ENCODE results near the gene GRPEL1. TPM values are rescaled to one million over a fixed set of nuclear protein-coding genes. Genes with fewer than 3 reads are reported as not detected.
A peak's percentile ranks its signal among the peaks of the same experiment; 100 is the strongest.

The GRPEL1 gene
- total and polyA plus RNA-seq, 3 experiments from 2014 or later: 54.8 to 94.5 (median 94.0) TPM

- H3K9me3 Mint-ChIP-seq: no peaks in the 10 kb centered on the region
- peaks cover 0 to 38% (median 1%) of the 10 kb centered on the region in 3 donors for H3K36me3 Mint-ChIP-seq
- peak overlapping the region; percentile 57 to 96 (median 86) for H3K27ac Mint-ChIP-seq
- Histone ChIP-seq H3K27me3 (ENCODE audit: insufficient read depth, low read length, poor library complexity, severe bottlenecking) (no peaks in the 10 kb centered on the region), H3K4me3 (ENCODE audit: low read length) (peak overlapping the region; percentile 63), H3K27ac (ENCODE audit: low read depth, low read length) (peak overlapping the region; percentile 35), H3K36me3 (ENCODE audit: insufficient read depth, low read length) (no peaks in the 10 kb centered on the region), H3K4me1 (ENCODE audit: insufficient read depth, low read length) (peaks cover 38% of the 10 kb centered on the region), H3K9me3 (ENCODE audit: low read length) (no peaks in the 10 kb centered on the region)
- POLR2A ChIA-PET: interaction anchor here (0.6 to 4.7 kb wide), 16 partner anchors 13 to 402 kb away, joined by 3 to 82 read pairs (median 6); partner anchors contain the start of genes GRPEL1, MRFAP1 and TBC1D14
- H3K27me3 Mint-ChIP-seq: no peaks in the 10 kb centered on the region
- peak; percentile 85 to 93 (median 91) for DNase-seq
- CTCF ChIA-PET: interaction anchor here (0.6 to 9.1 kb wide), 20 partner anchors 8 to 353 kb away, joined by 3 to 131 read pairs (median 4); partner anchors contain the start of genes GRPEL1 and TBC1D14
- H3K4me1 Mint-ChIP-seq: peaks cover 39 to 51% (median 40%) of the 10 kb centered on the region in 3 donors
- peak overlapping the region; percentile 89 to 94 (median 90) for H3K4me3 Mint-ChIP-seq
Observed at GRCh38 chr4:7042503-7043283, 25.2 kb downstream of the GRPEL1 start.

- Mint-ChIP-seq H3K4me1 (peaks cover 31 to 50% (median 34%) of the 10 kb centered on the region in 3 donors), H3K27me3 (no peaks in the 10 kb centered on the region), H3K36me3 (peaks cover 0 to 32% (median 0%) of the 10 kb centered on the region in 3 donors), H3K4me3 (peak overlapping the region; percentile 73 to 89 (median 76)), H3K27ac (peak overlapping the region in 7 of 8 donors; percentile 24 to 96 (median 70)), H3K9me3 (no peaks in the 10 kb centered on the region)
- POLR2A ChIA-PET: interaction anchor here (0.6 to 4.7 kb wide), 4 partner anchors 26 to 401 kb away, joined by 3 to 82 read pairs (median 10); partner anchors contain the start of genes GRPEL1, MRFAP1 and TBC1D14
- H3K9me3 ChIP-seq (ENCODE audit: low read length): no peaks in the 10 kb centered on the region
- H3K36me3 ChIP-seq (ENCODE audit: insufficient read depth, low read length): no peaks in the 10 kb centered on the region
- CTCF ChIA-PET: interaction anchor here (0.8 to 9.1 kb wide), 12 partner anchors 14 to 325 kb away, joined by 3 to 131 read pairs (median 4); partner anchors contain the start of gene GRPEL1
- peaks cover 30% of the 10 kb centered on the region for H3K4me1 ChIP-seq (ENCODE audit: insufficient read depth, low read length)
- peak in 2 of 5 donors; percentile 29 to 58 for DNase-seq
- H3K27me3 ChIP-seq (ENCODE audit: insufficient read depth, low read length, poor library complexity, severe bottlenecking): no peaks in the 10 kb centered on the region
- H3K27ac ChIP-seq (ENCODE audit: low read depth, low read length): no peak overlapping the region
- H3K4me3 ChIP-seq (ENCODE audit: low read length): peak overlapping the region; percentile 63
Observed at GRCh38 chr4:7041801-7042502, 25.9 kb downstream of the GRPEL1 start.

- Mint-ChIP-seq H3K4me3 (peak overlapping the region; percentile 23 to 84 (median 77)), H3K4me1 (peaks cover 24 to 44% (median 26%) of the 10 kb centered on the region in 3 donors), H3K36me3 (peaks cover 0 to 25% (median 0%) of the 10 kb centered on the region in 3 donors), H3K27me3 (no peaks in the 10 kb centered on the region), H3K27ac (peak overlapping the region in 3 of 8 donors; percentile 11 to 96 (median 82)), H3K9me3 (no peaks in the 10 kb centered on the region)
- DNase-seq: no peak
- POLR2A ChIA-PET: interaction anchor here (1.0 to 4.7 kb wide), 2 partner anchors 26 to 27 kb away, joined by 5 to 82 read pairs; partner anchors contain the start of gene GRPEL1
- Histone ChIP-seq H3K27ac (ENCODE audit: low read depth, low read length) (no peak overlapping the region), H3K4me1 (ENCODE audit: insufficient read depth, low read length) (peaks cover 23% of the 10 kb centered on the region), H3K27me3 (ENCODE audit: insufficient read depth, low read length, poor library complexity, severe bottlenecking) (no peaks in the 10 kb centered on the region), H3K36me3 (ENCODE audit: insufficient read depth, low read length) (no peaks in the 10 kb centered on the region), H3K4me3 (ENCODE audit: low read length) (no peak overlapping the region), H3K9me3 (ENCODE audit: low read length) (no peaks in the 10 kb centered on the region)
- CTCF ChIA-PET: interaction anchor here (1.1 to 9.1 kb wide), 4 partner anchors 27 to 321 kb away, joined by 3 to 131 read pairs (median 5); partner anchors contain the start of genes GRPEL1 and TBC1D14
Observed at GRCh38 chr4:7041246-7041645, 26.6 kb downstream of the GRPEL1 start.

- Histone ChIP-seq H3K4me1 (ENCODE audit: insufficient read depth, low read length) (peaks cover 18% of the 10 kb centered on the region), H3K9me3 (ENCODE audit: low read length) (no peaks in the 10 kb centered on the region), H3K27ac (ENCODE audit: low read depth, low read length) (no peak overlapping the region), H3K4me3 (ENCODE audit: low read length) (no peak overlapping the region), H3K36me3 (ENCODE audit: insufficient read depth, low read length) (no peaks in the 10 kb centered on the region), H3K27me3 (ENCODE audit: insufficient read depth, low read length, poor library complexity, severe bottlenecking) (no peaks in the 10 kb centered on the region)
- POLR2A ChIA-PET: interaction anchor here (1.0 kb wide), 1 partner anchor 27 kb away, joined by 5 read pairs; the partner anchor contains the start of gene GRPEL1
- CTCF ChIA-PET: interaction anchor here (1.3 to 9.1 kb wide), 2 partner anchors 27 to 131 kb away, joined by 5 to 131 read pairs; partner anchors contain the start of genes GRPEL1 and TBC1D14
- Mint-ChIP-seq H3K9me3 (no peaks in the 10 kb centered on the region), H3K36me3 (peaks cover 0 to 23% (median 0%) of the 10 kb centered on the region in 3 donors), H3K4me1 (peaks cover 19 to 40% (median 22%) of the 10 kb centered on the region in 3 donors), H3K27me3 (no peaks in the 10 kb centered on the region), H3K27ac (peak overlapping the region in 2 of 8 donors; percentile 17 to 96), H3K4me3 (peak overlapping the region in 6 of 7 donors; percentile 23 to 84 (median 65))
- DNase-seq: no peak
Observed at GRCh38 chr4:7040765-7041164, 27.1 kb downstream of the GRPEL1 start.

GRCh38 chr4:7037425-7037824, 30.4 kb downstream of the GRPEL1 start:
- H3K4me3 ChIP-seq (ENCODE audit: low read length): no peak overlapping the region
- Mint-ChIP-seq H3K27me3 (no peaks in the 10 kb centered on the region), H3K36me3 (peaks cover 0 to 4% (median 0%) of the 10 kb centered on the region in 3 donors), H3K4me3 (peak overlapping the region in 1 of 7 donors; percentile 32), H3K27ac (peak overlapping the region in 3 of 8 donors; percentile 15 to 47 (median 24)), H3K4me1 (peaks cover 0 to 17% (median 0%) of the 10 kb centered on the region in 3 donors), H3K9me3 (no peaks in the 10 kb centered on the region)
- CTCF ChIA-PET: no interaction called here
- no peaks in the 10 kb centered on the region for H3K4me1 ChIP-seq (ENCODE audit: insufficient read depth, low read length)
- H3K27me3 ChIP-seq (ENCODE audit: insufficient read depth, low read length, poor library complexity, severe bottlenecking): no peaks in the 10 kb centered on the region
- POLR2A ChIA-PET: no interaction called here
- H3K9me3 ChIP-seq (ENCODE audit: low read length): no peaks in the 10 kb centered on the region
- no peak for DNase-seq
- no peak overlapping the region for H3K27ac ChIP-seq (ENCODE audit: low read depth, low read length)
- H3K36me3 ChIP-seq (ENCODE audit: insufficient read depth, low read length): no peaks in the 10 kb centered on the region

- Mint-ChIP-seq H3K4me1 (peaks cover 0 to 8% (median 0%) of the 10 kb centered on the region in 3 donors), H3K36me3 (peaks cover 0 to 32% (median 7%) of the 10 kb centered on the region in 3 donors), H3K27me3 (no peaks in the 10 kb centered on the region), H3K27ac (peak overlapping the region in 1 of 8 donors; percentile 41), H3K9me3 (no peaks in the 10 kb centered on the region), H3K4me3 (no peak overlapping the region)
- Histone ChIP-seq H3K4me1 (ENCODE audit: insufficient read depth, low read length) (no peaks in the 10 kb centered on the region), H3K9me3 (ENCODE audit: low read length) (no peaks in the 10 kb centered on the region), H3K36me3 (ENCODE audit: insufficient read depth, low read length) (peaks cover 10% of the 10 kb centered on the region), H3K27ac (ENCODE audit: low read depth, low read length) (no peak overlapping the region), H3K27me3 (ENCODE audit: insufficient read depth, low read length, poor library complexity, severe bottlenecking) (no peaks in the 10 kb centered on the region), H3K4me3 (ENCODE audit: low read length) (no peak overlapping the region)
- no peak for DNase-seq
- CTCF ChIA-PET: interaction anchor here (0.8 to 1.8 kb wide), 2 partner anchors 9 to 37 kb away, joined by 4 to 8 read pairs; partner anchors contain the start of gene TADA2B
- POLR2A ChIA-PET: no interaction called here
Observed at GRCh38 chr4:7034262-7035081, 33.4 kb downstream of the GRPEL1 start.

- Mint-ChIP-seq H3K4me3 (no peak overlapping the region), H3K4me1 (peaks cover 0 to 8% (median 0%) of the 10 kb centered on the region in 3 donors), H3K27me3 (no peaks in the 10 kb centered on the region), H3K27ac (peak overlapping the region in 1 of 8 donors; percentile 41), H3K36me3 (peaks cover 0 to 48% (median 12%) of the 10 kb centered on the region in 3 donors), H3K9me3 (no peaks in the 10 kb centered on the region)
- Histone ChIP-seq H3K27me3 (ENCODE audit: insufficient read depth, low read length, poor library complexity, severe bottlenecking) (no peaks in the 10 kb centered on the region), H3K9me3 (ENCODE audit: low read length) (no peaks in the 10 kb centered on the region), H3K36me3 (ENCODE audit: insufficient read depth, low read length) (peaks cover 13% of the 10 kb centered on the region), H3K4me1 (ENCODE audit: insufficient read depth, low read length) (no peaks in the 10 kb centered on the region), H3K27ac (ENCODE audit: low read depth, low read length) (no peak overlapping the region), H3K4me3 (ENCODE audit: low read length) (no peak overlapping the region)
- CTCF ChIA-PET: no interaction called here
- POLR2A ChIA-PET: no interaction called here
- no peak for DNase-seq
Observed at GRCh38 chr4:7032596-7032995, 35.3 kb downstream of the GRPEL1 start.
